ENCODE results near the gene GABRG1.

- no peak for TF ChIP-seq POLR2AphosphoS5 (IDR thresholded peaks at IDR 0.05; ENCODE audit: low read depth, low read length)
- no peak for TF ChIP-seq POLR2A (IDR thresholded peaks at IDR 0.05; ENCODE audit: low read depth, low read length)
- no peak for TF ChIP-seq TAF1 (IDR thresholded peaks at IDR 0.05; ENCODE audit: borderline replicate concordance, low read depth, low read length)
These were observed 134.1 kb downstream of the GABRG1 start for GRCh38 chr4:45989775-45990174.
